Measurements from ENCODE around the gene B4GALT5.

The B4GALT5 gene

DNA sequence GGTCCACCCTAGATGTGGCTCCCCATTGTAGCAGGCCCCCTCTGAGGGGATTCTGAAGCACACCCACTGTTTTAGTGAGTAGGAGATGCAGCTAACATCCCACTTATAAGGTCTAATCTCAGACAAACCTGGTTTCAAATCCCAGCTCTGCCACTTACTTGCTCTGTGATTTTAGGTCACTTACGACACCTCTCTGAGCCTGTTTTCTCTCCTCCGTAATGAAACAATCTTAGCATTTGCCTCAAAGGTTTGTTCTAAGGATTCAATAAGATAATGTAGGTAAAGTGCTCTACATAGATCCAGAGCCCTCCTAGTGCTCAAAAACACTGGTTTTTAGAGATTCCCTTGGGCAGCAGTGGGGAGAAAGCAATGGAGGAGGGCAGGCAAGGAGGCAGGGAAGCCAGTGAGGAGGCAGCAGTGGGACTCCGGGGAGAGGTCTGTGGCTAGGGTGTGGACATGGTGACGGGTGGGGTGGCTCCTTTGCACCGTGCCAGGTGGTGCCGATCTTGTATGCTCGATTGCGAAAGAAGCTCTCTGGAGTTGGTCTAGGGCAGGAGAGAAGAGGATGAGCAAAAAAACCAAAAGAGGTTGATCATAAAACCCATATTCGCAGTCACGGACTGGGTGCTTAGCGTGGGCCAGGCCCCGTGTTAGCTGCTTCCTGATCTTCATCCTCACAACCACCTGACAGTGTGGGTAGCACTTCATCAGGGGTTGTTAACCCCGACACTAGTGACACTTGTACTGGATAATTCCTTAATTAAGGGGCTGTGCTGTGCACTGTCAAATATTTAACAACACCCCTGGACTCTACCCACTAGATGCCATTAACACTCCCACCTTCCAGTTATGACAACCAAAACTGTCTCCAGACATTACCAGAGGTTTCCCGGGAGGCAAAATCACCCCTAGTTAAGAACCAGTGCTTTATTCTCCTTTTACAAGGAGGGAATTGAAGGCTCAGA, 129.0 kb downstream of the B4GALT5 start:
- no peak for DNase-seq (ENCODE audit: low spot score)

DNA sequence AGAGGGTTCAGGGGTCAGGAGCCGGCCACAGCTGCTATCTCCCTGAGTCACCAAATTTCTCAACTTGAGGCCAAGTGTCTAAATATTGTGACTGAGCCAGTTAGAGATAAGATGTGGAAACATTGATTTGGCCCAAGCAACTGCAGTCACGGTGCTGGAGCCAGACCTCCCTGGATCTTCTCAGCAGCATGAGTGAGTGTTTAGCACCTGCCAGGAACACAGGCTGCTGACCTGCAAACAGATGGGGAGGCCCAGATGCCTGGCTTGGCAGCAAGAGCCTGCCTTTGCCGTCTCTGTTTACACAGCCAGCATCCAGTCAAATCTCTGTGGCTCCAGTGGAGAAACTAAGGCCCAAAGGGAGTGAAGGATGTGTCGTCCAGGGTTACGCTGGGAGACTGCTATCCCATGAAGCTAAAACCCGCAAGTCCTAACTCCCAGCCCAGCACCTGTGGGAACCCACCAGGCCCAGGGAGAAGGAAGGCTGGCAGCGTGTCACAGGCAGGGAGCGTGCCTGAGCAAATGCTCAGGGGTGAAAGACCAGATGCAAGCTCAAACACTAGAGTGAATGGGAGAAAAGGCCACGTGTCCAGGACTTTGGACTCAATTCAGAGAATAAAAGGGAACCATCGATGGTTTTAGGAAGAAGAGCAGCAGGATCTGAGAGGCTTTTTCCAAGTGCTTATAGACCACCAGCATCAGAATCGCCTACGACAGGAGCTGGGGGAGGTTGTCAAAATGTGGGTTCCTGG, 129.8 kb downstream of the B4GALT5 start:
- no peak for DNase-seq (ENCODE audit: low spot score)

DNA sequence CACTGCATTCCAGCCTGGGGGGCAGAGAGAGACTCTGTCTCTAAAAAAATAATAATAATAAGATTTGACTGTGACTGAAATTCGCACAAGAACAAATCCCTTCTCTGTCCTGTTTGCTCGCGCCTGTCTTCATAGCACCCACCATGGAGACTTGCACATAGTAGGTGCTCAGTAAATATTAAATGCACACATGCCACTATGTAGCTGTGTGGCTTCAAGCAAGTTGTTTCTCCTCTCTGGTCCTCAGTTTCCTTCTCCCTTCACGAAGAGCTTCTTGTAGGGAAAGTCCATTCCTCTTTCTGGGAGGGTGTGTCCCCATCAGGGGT, 130.4 kb downstream of the B4GALT5 start:
- DNase-seq (ENCODE audit: low spot score), result no peak
